Loucy (cell line): ENCODE measurements around the gene LRBA.

Source experiments
- CTCF ChIP-seq: fragments of 200-600 bp; sonication (generic); conservative IDR thresholded peaks from 2 replicates; pipeline ENCODE4 v1.5.1; 2014; ENCODE audit warnings: mild to moderate bottlenecking, antibody characterized with exemption, low read length
- EZH2phosphoT487 ChIP-seq: fragments of 200-600 bp; IDR thresholded peaks from 2 replicates; pipeline ENCODE4 v1.6.1; 2018; ENCODE audit warnings: antibody characterized with exemption, mild to moderate bottlenecking, moderate library complexity, borderline replicate concordance

- TF ChIP-seq CTCF (no peak), EZH2phosphoT487 (no peak)
These were observed 433.4 kb downstream of the LRBA start for GRCh38 chr4:150581641-150582051.
